ENCODE measurements around the gene CCIN. TPM values are rescaled to one million over a fixed set of nuclear protein-coding genes. Genes with fewer than 3 reads are reported as not detected.

Gene CCIN
- total and polyA plus RNA-seq, 9 of the 15 experiments (the other 6 are each of a cell fraction or from before 2014, with no cell fraction given) = not detected

DNA sequence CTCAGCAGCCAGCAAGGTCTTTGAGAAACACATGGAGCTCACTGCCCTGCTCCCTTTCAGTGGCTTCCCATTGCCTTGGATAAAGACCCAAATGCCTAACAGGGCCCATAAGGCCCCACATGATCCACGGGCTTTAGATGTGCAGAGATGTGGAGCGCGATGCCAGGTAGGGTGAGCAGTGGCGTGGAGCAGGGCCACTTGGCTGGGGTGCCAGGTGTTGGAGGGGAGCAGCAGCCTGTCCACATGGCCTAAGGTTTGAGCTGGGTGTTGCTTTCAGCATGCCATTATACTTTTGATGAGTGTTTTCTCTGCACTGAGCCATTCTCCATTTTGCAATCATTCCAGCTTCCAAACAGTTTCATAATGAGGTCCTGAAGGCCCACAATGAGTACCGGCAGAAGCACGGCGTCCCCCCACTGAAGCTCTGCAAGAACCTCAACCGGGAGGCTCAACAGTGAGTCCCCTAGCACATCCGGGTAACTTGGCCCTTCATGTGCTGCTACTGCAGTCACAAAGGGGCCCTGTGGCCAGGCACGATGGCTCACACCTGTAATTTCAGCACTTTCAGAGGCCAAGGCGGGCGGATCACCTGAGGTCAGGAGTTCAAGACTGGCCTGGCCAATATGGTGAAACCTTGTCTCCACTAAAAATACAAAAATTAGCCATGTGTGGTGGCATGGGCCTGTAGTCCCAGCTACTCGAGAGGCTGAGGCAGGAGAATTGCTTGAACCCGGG, 21.6 kb upstream of the CCIN start:
- Histone ChIP-seq H3K4me1 (replicated peaks in 1 of 2; ENCODE audit: control insufficient read depth in 2 of 2, insufficient read depth in 2 of 2, low read length in 2 of 2) (peaks cover 20 to 34% of the 10 kb centered on the region in 2 experiments; a peak in 4 of 5 replicates), H3K9ac (ENCODE audit: insufficient read depth in 1 of 2, low read depth in 2 of 2, low read length in 2 of 2) (no peak overlapping the region), H3K9me1 (ENCODE audit: control insufficient read depth, insufficient read depth, low read length) (no peaks in the 10 kb centered on the region), H3K4me3 (no peak overlapping the region), H3K4me2 (ENCODE audit: insufficient read depth, low read length) (no peak overlapping the region), H3K27me3 (ENCODE audit: control insufficient read depth in 2 of 2, insufficient read depth in 2 of 2, low read length in 2 of 2) (no peaks in the 10 kb centered on the region), H3K9me3 (replicated peaks; ENCODE audit: control insufficient read depth, insufficient read depth, low read depth, low read length) (no peaks in the 10 kb centered on the region), H4K20me1 (replicated peaks; ENCODE audit: control insufficient read depth, insufficient read depth, low read length) (no peaks in the 10 kb centered on the region), H3K36me3 (ENCODE audit: control insufficient read depth, insufficient read depth, low read length) (no peaks in the 10 kb centered on the region), H3K79me2 (ENCODE audit: control insufficient read depth, insufficient read depth, low read length) (peaks cover 3% of the 10 kb centered on the region; the same call in 1 of the 3 replicates), H3K27ac (ENCODE audit: extremely low read depth, low read depth, low read length) (no peak overlapping the region), H2AFZ (ENCODE audit: low read depth, low read length) (no peak overlapping the region)
- DNase-seq (ENCODE audit: extremely low read depth in 1 of 4, low spot score in 3 of 4) (no peak), FAIRE-seq (no peak), ATAC-seq (no peak)
- in situ Hi-C loops (cut with MboI) (no loop called here), intact Hi-C loops (cut with micrococcal nuclease) (no loop called here)
- no TSS peak for BruUV-seq (replicated peaks)
- WGBS (ENCODE audit: insufficient coverage, low coverage, missing lambda C conversion rate) = 76% methylated on average over 5 of the region's 14 CpGs
- ChIA-PET POLR2A (no interaction called here), CTCF (ENCODE audit: low intra/inter-chr PET ratio) (no interaction called here)
- TF ChIP-seq ZNF696 (CRISPR knock-in tag; conservative IDR thresholded peaks at IDR 0.05) (no peak), CCNT2 (IDR thresholded peaks at IDR 0.05; ENCODE audit: borderline replicate concordance, extremely low read depth, insufficient read length, low read depth, low read length) (no peak), FOXK2 (conservative IDR thresholded peaks at IDR 0.05 in 1 of 2, IDR thresholded peaks at IDR 0.05 in 1 of 2; ENCODE audit: low read depth in 2 of 2) (no peak), IRF2 (CRISPR knock-in tag; IDR thresholded peaks at IDR 0.05) (no peak), C11orf30 (IDR thresholded peaks at IDR 0.05; ENCODE audit: low read depth) (no peak)
- TF ChIP-seq, protein P1, sequence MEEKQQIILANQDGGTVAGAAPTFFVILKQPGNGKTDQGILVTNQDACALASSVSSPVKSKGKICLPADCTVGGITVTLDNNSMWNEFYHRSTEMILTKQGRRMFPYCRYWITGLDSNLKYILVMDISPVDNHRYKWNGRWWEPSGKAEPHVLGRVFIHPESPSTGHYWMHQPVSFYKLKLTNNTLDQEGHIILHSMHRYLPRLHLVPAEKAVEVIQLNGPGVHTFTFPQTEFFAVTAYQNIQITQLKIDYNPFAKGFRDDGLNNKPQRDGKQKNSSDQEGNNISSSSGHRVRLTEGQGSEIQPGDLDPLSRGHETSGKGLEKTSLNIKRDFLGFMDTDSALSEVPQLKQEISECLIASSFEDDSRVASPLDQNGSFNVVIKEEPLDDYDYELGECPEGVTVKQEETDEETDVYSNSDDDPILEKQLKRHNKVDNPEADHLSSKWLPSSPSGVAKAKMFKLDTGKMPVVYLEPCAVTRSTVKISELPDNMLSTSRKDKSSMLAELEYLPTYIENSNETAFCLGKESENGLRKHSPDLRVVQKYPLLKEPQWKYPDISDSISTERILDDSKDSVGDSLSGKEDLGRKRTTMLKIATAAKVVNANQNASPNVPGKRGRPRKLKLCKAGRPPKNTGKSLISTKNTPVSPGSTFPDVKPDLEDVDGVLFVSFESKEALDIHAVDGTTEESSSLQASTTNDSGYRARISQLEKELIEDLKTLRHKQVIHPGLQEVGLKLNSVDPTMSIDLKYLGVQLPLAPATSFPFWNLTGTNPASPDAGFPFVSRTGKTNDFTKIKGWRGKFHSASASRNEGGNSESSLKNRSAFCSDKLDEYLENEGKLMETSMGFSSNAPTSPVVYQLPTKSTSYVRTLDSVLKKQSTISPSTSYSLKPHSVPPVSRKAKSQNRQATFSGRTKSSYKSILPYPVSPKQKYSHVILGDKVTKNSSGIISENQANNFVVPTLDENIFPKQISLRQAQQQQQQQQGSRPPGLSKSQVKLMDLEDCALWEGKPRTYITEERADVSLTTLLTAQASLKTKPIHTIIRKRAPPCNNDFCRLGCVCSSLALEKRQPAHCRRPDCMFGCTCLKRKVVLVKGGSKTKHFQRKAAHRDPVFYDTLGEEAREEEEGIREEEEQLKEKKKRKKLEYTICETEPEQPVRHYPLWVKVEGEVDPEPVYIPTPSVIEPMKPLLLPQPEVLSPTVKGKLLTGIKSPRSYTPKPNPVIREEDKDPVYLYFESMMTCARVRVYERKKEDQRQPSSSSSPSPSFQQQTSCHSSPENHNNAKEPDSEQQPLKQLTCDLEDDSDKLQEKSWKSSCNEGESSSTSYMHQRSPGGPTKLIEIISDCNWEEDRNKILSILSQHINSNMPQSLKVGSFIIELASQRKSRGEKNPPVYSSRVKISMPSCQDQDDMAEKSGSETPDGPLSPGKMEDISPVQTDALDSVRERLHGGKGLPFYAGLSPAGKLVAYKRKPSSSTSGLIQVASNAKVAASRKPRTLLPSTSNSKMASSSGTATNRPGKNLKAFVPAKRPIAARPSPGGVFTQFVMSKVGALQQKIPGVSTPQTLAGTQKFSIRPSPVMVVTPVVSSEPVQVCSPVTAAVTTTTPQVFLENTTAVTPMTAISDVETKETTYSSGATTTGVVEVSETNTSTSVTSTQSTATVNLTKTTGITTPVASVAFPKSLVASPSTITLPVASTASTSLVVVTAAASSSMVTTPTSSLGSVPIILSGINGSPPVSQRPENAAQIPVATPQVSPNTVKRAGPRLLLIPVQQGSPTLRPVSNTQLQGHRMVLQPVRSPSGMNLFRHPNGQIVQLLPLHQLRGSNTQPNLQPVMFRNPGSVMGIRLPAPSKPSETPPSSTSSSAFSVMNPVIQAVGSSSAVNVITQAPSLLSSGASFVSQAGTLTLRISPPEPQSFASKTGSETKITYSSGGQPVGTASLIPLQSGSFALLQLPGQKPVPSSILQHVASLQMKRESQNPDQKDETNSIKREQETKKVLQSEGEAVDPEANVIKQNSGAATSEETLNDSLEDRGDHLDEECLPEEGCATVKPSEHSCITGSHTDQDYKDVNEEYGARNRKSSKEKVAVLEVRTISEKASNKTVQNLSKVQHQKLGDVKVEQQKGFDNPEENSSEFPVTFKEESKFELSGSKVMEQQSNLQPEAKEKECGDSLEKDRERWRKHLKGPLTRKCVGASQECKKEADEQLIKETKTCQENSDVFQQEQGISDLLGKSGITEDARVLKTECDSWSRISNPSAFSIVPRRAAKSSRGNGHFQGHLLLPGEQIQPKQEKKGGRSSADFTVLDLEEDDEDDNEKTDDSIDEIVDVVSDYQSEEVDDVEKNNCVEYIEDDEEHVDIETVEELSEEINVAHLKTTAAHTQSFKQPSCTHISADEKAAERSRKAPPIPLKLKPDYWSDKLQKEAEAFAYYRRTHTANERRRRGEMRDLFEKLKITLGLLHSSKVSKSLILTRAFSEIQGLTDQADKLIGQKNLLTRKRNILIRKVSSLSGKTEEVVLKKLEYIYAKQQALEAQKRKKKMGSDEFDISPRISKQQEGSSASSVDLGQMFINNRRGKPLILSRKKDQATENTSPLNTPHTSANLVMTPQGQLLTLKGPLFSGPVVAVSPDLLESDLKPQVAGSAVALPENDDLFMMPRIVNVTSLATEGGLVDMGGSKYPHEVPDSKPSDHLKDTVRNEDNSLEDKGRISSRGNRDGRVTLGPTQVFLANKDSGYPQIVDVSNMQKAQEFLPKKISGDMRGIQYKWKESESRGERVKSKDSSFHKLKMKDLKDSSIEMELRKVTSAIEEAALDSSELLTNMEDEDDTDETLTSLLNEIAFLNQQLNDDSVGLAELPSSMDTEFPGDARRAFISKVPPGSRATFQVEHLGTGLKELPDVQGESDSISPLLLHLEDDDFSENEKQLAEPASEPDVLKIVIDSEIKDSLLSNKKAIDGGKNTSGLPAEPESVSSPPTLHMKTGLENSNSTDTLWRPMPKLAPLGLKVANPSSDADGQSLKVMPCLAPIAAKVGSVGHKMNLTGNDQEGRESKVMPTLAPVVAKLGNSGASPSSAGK (IDR thresholded peaks at IDR 0.05) = no peak
- TF ChIP-seq, protein P2, sequence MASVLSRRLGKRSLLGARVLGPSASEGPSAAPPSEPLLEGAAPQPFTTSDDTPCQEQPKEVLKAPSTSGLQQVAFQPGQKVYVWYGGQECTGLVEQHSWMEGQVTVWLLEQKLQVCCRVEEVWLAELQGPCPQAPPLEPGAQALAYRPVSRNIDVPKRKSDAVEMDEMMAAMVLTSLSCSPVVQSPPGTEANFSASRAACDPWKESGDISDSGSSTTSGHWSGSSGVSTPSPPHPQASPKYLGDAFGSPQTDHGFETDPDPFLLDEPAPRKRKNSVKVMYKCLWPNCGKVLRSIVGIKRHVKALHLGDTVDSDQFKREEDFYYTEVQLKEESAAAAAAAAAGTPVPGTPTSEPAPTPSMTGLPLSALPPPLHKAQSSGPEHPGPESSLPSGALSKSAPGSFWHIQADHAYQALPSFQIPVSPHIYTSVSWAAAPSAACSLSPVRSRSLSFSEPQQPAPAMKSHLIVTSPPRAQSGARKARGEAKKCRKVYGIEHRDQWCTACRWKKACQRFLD (CRISPR knock-in tag; IDR thresholded peaks at IDR 0.05) = no peak
- TF ChIP-seq, protein P3, sequence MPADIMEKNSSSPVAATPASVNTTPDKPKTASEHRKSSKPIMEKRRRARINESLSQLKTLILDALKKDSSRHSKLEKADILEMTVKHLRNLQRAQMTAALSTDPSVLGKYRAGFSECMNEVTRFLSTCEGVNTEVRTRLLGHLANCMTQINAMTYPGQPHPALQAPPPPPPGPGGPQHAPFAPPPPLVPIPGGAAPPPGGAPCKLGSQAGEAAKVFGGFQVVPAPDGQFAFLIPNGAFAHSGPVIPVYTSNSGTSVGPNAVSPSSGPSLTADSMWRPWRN (IDR thresholded peaks at IDR 0.05; ENCODE audit: low read depth) = no peak

Measured in K562 (cell line).